ENCODE data around the gene OPN3.
A peak's percentile ranks its signal among the peaks of the same experiment; 100 is the strongest.

Gene OPN3

GRCh38 chr1:241574154-241574553, 66.0 kb downstream of the OPN3 start:
- Mint-ChIP-seq H3K4me1 (ENCODE audit: low read depth) (peaks cover 5% of the 10 kb centered on the region), H3K9me3 (peaks cover 12% of the 10 kb centered on the region), H3K27me3 (ENCODE audit: low read depth) (peaks cover 26% of the 10 kb centered on the region), H3K4me3 (no peak overlapping the region), H3K27ac (no peak overlapping the region), H3K36me3 (ENCODE audit: low read depth) (peaks cover 3% of the 10 kb centered on the region)
- DNase-seq (ENCODE audit: low spot score), result no peak

GRCh38 chr1:241569848-241570247, 70.3 kb downstream of the OPN3 start:
- Mint-ChIP-seq H3K4me3 (no peak overlapping the region), H3K9me3 (no peaks in the 10 kb centered on the region), H3K27ac (no peak overlapping the region), H3K36me3 (ENCODE audit: low read depth) (no peaks in the 10 kb centered on the region), H3K27me3 (ENCODE audit: low read depth) (peaks cover 21% of the 10 kb centered on the region), H3K4me1 (ENCODE audit: low read depth) (no peaks in the 10 kb centered on the region)
- no peak for DNase-seq (ENCODE audit: low spot score)

- Mint-ChIP-seq H3K27me3 (ENCODE audit: low read depth) (peaks cover 4% of the 10 kb centered on the region), H3K36me3 (ENCODE audit: low read depth) (no peaks in the 10 kb centered on the region), H3K27ac (no peak overlapping the region), H3K9me3 (no peaks in the 10 kb centered on the region), H3K4me3 (no peak overlapping the region), H3K4me1 (ENCODE audit: low read depth) (no peaks in the 10 kb centered on the region)
- no peak for DNase-seq (ENCODE audit: low spot score)
Measured at GRCh38 chr1:241560849-241561187, 79.4 kb downstream of the OPN3 start.

GRCh38 chr1:241560146-241560848, 79.9 kb downstream of the OPN3 start:
- H3K9me3 Mint-ChIP-seq, result no peaks in the 10 kb centered on the region
- H3K27me3 Mint-ChIP-seq (ENCODE audit: low read depth), result peaks cover 4% of the 10 kb centered on the region
- no peak overlapping the region for H3K27ac Mint-ChIP-seq
- H3K4me3 Mint-ChIP-seq, result no peak overlapping the region
- no peak for DNase-seq (ENCODE audit: low spot score)
- H3K4me1 Mint-ChIP-seq (ENCODE audit: low read depth), result no peaks in the 10 kb centered on the region
- H3K36me3 Mint-ChIP-seq (ENCODE audit: low read depth), result no peaks in the 10 kb centered on the region

GRCh38 chr1:241557551-241558193, 82.5 kb downstream of the OPN3 start:
- Mint-ChIP-seq H3K4me3 (no peak overlapping the region), H3K27ac (no peak overlapping the region), H3K9me3 (peaks cover 2% of the 10 kb centered on the region), H3K36me3 (ENCODE audit: low read depth) (peaks cover 1% of the 10 kb centered on the region), H3K4me1 (ENCODE audit: low read depth) (peaks cover 4% of the 10 kb centered on the region), H3K27me3 (ENCODE audit: low read depth) (peaks cover 4% of the 10 kb centered on the region)
- DNase-seq (ENCODE audit: low spot score), result no peak

DNA sequence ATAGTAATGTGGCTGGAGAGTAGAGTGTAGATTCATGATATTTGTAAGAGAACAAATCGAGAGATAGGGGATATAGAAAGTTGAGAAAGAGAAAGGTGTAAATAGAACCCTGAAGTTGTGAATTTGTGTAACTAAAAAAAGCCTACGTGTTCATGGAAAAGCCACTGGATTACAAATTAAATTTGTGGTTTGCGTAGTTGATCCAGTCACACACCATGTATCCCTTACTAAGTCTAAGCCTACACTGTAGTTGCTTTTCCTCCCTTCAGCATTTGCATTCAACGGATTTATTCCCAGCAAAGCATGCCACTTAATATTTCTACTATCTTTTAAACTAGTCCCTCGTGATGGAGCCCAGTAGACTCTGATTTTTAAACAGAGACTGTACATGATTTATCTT, 83.1 kb downstream of the OPN3 start:
- peaks cover 2% of the 10 kb centered on the region for H3K36me3 Mint-ChIP-seq (ENCODE audit: low read depth)
- no peak overlapping the region for H3K27ac Mint-ChIP-seq
- peaks cover 11% of the 10 kb centered on the region for H3K4me1 Mint-ChIP-seq (ENCODE audit: low read depth)

DNA sequence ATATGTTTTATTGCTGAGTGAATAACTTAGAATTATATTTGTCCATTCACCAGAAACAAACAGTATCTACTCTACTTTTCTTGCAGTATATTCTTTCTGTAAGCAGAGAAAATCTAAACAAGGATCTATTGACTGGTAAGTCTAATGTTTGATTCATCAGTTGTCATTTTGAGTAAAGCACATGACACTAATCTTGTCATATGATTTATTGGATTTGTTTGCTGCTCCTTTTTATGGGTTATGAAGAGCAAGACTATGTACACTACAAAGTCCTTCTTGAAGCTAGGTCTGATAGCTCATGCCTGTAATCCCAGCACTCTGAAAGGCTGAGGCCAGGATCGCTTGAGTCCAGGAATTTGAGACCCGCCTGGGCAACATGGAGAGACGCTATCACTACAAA, 84.6 kb downstream of the OPN3 start:
- H3K4me1 Mint-ChIP-seq (ENCODE audit: low read depth), result peaks cover 21% of the 10 kb centered on the region
- H3K27ac Mint-ChIP-seq, result no peak overlapping the region
- H3K9me3 Mint-ChIP-seq, result peaks cover 4% of the 10 kb centered on the region
- H3K27me3 Mint-ChIP-seq (ENCODE audit: low read depth), result no peaks in the 10 kb centered on the region
- H3K36me3 Mint-ChIP-seq (ENCODE audit: low read depth), result peaks cover 2% of the 10 kb centered on the region
- H3K4me3 Mint-ChIP-seq, result no peak overlapping the region
- no peak for DNase-seq (ENCODE audit: low spot score)

More for the DNA sequence above, 83.1 kb downstream of the OPN3 start:
- peaks cover 2% of the 10 kb centered on the region for H3K27me3 Mint-ChIP-seq (ENCODE audit: low read depth)
- H3K9me3 Mint-ChIP-seq, result peaks cover 4% of the 10 kb centered on the region
- H3K4me3 Mint-ChIP-seq, result no peak overlapping the region
- no peak for DNase-seq (ENCODE audit: low spot score)

DNA sequence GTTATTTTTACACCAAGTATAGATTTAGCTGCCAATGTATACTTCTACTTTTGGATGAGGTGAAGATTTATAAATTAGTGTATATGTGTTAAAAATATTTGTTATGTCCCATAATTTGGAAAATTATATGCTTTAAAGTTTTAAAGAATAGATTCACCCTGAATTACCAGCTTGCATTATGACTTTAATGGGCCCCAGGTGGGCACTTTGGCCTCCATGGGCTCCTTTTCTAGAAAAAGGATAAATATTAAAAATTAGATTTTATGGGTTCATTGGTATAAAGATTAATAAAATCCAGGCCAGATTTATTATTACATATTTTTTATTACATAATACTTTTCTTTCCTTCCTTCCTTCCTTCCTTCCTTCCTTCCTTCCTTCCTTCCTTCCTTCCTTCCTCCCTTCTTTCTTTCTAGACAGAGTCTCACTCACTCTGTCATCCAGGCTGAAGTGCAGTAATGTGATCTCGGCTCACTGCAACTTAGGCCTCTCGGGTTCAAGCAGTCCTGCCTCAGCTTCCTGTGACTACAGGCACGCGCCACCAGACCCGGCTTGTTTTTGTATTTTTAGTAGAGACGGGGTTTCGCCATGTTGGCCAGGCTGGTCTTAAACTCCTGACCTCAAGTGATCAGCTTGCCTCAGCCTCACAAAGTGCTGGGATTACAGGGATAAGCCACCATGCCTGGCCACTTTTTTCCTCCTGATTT, 86.1 kb downstream of the OPN3 start:
- H3K36me3 Mint-ChIP-seq (ENCODE audit: low read depth), result peaks cover 2% of the 10 kb centered on the region
- no peak overlapping the region for H3K27ac Mint-ChIP-seq
- no peaks in the 10 kb centered on the region for H3K27me3 Mint-ChIP-seq (ENCODE audit: low read depth)
- H3K4me1 Mint-ChIP-seq (ENCODE audit: low read depth), result peaks cover 21% of the 10 kb centered on the region
- peaks cover 4% of the 10 kb centered on the region for H3K9me3 Mint-ChIP-seq
- no peak for DNase-seq (ENCODE audit: low spot score)
- H3K4me3 Mint-ChIP-seq, result no peak overlapping the region

GRCh38 chr1:241551759-241552638, 88.2 kb downstream of the OPN3 start:
- Mint-ChIP-seq H3K36me3 (ENCODE audit: low read depth) (peaks cover 2% of the 10 kb centered on the region), H3K27ac (peak overlapping the region; percentile 89), H3K4me1 (ENCODE audit: low read depth) (peaks cover 21% of the 10 kb centered on the region), H3K4me3 (peak overlapping the region; percentile 86), H3K9me3 (peaks cover 4% of the 10 kb centered on the region), H3K27me3 (ENCODE audit: low read depth) (no peaks in the 10 kb centered on the region)
- peak; percentile 63 for DNase-seq (ENCODE audit: low spot score)

- no peak overlapping the region for H3K27ac Mint-ChIP-seq
- H3K4me1 Mint-ChIP-seq (ENCODE audit: low read depth), result peaks cover 21% of the 10 kb centered on the region
Measured at GRCh38 chr1:241550318-241550717, 89.9 kb downstream of the OPN3 start.

GRCh38 chr1:241548008-241548407, 92.2 kb downstream of the OPN3 start:
- Mint-ChIP-seq H3K36me3 (ENCODE audit: low read depth) (peaks cover 2% of the 10 kb centered on the region), H3K9me3 (peaks cover 4% of the 10 kb centered on the region), H3K27me3 (ENCODE audit: low read depth) (no peaks in the 10 kb centered on the region), H3K27ac (no peak overlapping the region), H3K4me1 (ENCODE audit: low read depth) (peaks cover 19% of the 10 kb centered on the region), H3K4me3 (no peak overlapping the region)
- DNase-seq (ENCODE audit: low spot score), result no peak

More at GRCh38 chr1:241550318-241550717, 89.9 kb downstream of the OPN3 start:
- Mint-ChIP-seq H3K27me3 (ENCODE audit: low read depth) (no peaks in the 10 kb centered on the region), H3K4me3 (no peak overlapping the region), H3K36me3 (ENCODE audit: low read depth) (peaks cover 2% of the 10 kb centered on the region), H3K9me3 (peaks cover 4% of the 10 kb centered on the region)
- no peak for DNase-seq (ENCODE audit: low spot score)

Data from T-helper 2 cell treated with Interferon-gamma antibody and Interleukin-4, amounts not matched to agents 5 μg/mL and 100 μg/mL, for 36 hours (primary cell).